ENCODE measurements around the gene PGAM2. TPM values are rescaled to one million over a fixed set of nuclear protein-coding genes. Genes with fewer than 3 reads are reported as not detected.
"Not testable (repeated sequence)": the region's sequence is repeated elsewhere in the genome, so short reads cannot be mapped to it uniquely, and the experiment has no call there.

Gene PGAM2
- total RNA-seq, 1 experiment from 2014 or later, result not detected

GRCh38 chr7:44031319-44031718 is 34.0 kb downstream of the PGAM2 start:
- DNase-seq (ENCODE audit: low read depth), result not testable (repeated sequence)

- DNase-seq (ENCODE audit: low read depth), result not testable (repeated sequence)
These were observed 35.3 kb downstream of the PGAM2 start for GRCh38 chr7:44030029-44030428.

- DNase-seq (ENCODE audit: low read depth), result not testable (repeated sequence)
These were observed 35.9 kb downstream of the PGAM2 start for GRCh38 chr7:44029433-44029832.

GRCh38 chr7:44022796-44023467 is 42.4 kb downstream of the PGAM2 start:
- DNase-seq (ENCODE audit: low read depth), result not testable (repeated sequence)

GRCh38 chr7:44022069-44022468 is 43.3 kb downstream of the PGAM2 start:
- DNase-seq (ENCODE audit: low read depth), result not testable (repeated sequence)

GRCh38 chr7:44019825-44020224 is 45.5 kb downstream of the PGAM2 start:
- not testable (repeated sequence) for DNase-seq (ENCODE audit: low read depth)

GRCh38 chr7:44018857-44019807 is 46.2 kb downstream of the PGAM2 start:
- peak; percentile 100 for DNase-seq (ENCODE audit: low read depth)

GRCh38 chr7:44015090-44015489 is 50.3 kb downstream of the PGAM2 start:
- DNase-seq (ENCODE audit: low read depth), result not testable (repeated sequence)

Other genes with a start within 250 kb of the PGAM2 start
- gene MRPS24, start 196.1 kb downstream of the PGAM2 start, total RNA-seq (2014; rRNA removed; shearing (Covaris generic)), result 268 and 373 TPM in 2 replicates
- 46.2 and 55.7 TPM in 2 replicates for gene URGCP, start 159.0 kb downstream of the PGAM2 start, total RNA-seq (2014; rRNA removed; shearing (Covaris generic))
- gene UBE2D4, start 139.1 kb downstream of the PGAM2 start, total RNA-seq (2014; rRNA removed; shearing (Covaris generic)), result 39.8 and 46.2 TPM in 2 replicates
- not detected in 2 replicates for gene SPDYE1, start 67.7 kb downstream of the PGAM2 start, total RNA-seq (2014; rRNA removed; shearing (Covaris generic))
- 183 and 191 TPM in 2 replicates for gene DBNL, start 20.9 kb downstream of the PGAM2 start, total RNA-seq (2014; rRNA removed; shearing (Covaris generic))
- 16.2 and 24.1 TPM in 2 replicates for gene POLM, start 17.0 kb upstream of the PGAM2 start, total RNA-seq (2014; rRNA removed; shearing (Covaris generic))
- not detected in 2 replicates for gene AEBP1, start 38.8 kb upstream of the PGAM2 start, total RNA-seq (2014; rRNA removed; shearing (Covaris generic))
- gene POLD2, start 58.0 kb upstream of the PGAM2 start, total RNA-seq (2014; rRNA removed; shearing (Covaris generic)), result 177 and 204 TPM in 2 replicates
- not detected in 2 replicates for gene MYL7, start 75.8 kb upstream of the PGAM2 start, total RNA-seq (2014; rRNA removed; shearing (Covaris generic))
- 0.46 TPM in 1 of 2 replicates, not detected in the other for gene GCK, start 123.9 kb upstream of the PGAM2 start, total RNA-seq (2014; rRNA removed; shearing (Covaris generic))
- gene YKT6, start 135.4 kb upstream of the PGAM2 start, total RNA-seq (2014; rRNA removed; shearing (Covaris generic)), result 224 and 232 TPM in 2 replicates